Left renal pelvis (tissue), 4 donors: ENCODE data around the gene RDH5. TPM values are rescaled to one million over a fixed set of nuclear protein-coding genes. Genes with fewer than 3 reads are reported as not detected.
"Not testable (repeated sequence)": the region's sequence is repeated elsewhere in the genome, so short reads cannot be mapped to it uniquely, and the experiment has no call there.

Experiments
- DNase-seq, 4 donors: peaks; one replicate each; pipeline ENCODE4 v3.0.0-alpha.2; 2013; ENCODE audit warnings: low read depth in 4 of 4, low spot score in 3 of 4
- polyA plus RNA-seq, 4 donors: library from polyadenylated mRNA; unstranded; fragments of 120-200 nt; gene quantifications; one replicate each; pipeline ENCODE4 v1.2.1, GENCODE V29; 2013; ENCODE audit not compliant: insufficient read length in 4 of 4

RDH5 gene
- polyA plus RNA-seq, 4 donors = 8.4 to 38.2 (median 21.1) TPM

DNA sequence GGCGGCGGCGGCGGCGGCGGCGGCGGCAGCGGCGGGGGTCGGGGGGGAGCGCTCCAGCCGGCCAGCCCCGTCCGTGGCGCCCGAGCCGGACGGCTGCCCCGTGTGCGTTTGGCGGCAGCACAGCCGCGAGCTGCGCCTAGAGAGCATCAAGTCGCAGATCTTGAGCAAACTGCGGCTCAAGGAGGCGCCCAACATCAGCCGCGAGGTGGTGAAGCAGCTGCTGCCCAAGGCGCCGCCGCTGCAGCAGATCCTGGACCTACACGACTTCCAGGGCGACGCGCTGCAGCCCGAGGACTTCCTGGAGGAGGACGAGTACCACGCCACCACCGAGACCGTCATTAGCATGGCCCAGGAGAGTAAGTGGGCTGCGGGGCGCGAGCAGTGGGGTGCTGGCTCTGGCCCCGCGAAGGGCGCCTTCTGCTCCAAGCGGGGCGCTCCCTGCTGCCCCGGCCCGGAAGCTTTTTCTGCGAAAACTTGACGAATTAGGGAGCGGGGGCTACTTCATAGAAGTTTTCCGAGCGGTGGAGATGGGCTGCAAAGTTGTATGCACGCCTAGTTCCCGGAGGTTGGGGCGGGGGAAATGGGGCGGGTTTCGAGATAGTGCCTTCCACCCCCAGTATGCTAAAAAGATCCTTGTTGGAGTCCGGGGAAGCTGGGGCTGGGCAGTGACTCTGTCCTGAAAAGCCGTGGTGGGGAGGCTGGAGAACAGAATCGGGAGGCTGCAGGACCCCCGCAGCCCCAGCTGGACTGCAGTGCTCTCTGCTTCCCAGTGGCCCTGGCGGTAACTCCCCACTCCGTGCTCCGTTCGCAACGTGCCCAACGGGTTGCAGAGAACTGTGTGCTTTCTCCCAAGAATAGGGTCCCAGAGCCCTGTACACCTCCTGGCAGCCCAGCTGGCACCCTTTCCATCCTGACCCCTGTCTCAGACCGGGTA, 23.5 kb downstream of the RDH5 start:
- DNase-seq = no peak

GRCh38 chr12:55744340-55745030, 24.3 kb downstream of the RDH5 start:
- DNase-seq = no peak

GRCh38 chr12:55745361-55746173, 25.4 kb downstream of the RDH5 start:
- DNase-seq = peak in 2 of 4 donors; percentile 73 to 77

DNA sequence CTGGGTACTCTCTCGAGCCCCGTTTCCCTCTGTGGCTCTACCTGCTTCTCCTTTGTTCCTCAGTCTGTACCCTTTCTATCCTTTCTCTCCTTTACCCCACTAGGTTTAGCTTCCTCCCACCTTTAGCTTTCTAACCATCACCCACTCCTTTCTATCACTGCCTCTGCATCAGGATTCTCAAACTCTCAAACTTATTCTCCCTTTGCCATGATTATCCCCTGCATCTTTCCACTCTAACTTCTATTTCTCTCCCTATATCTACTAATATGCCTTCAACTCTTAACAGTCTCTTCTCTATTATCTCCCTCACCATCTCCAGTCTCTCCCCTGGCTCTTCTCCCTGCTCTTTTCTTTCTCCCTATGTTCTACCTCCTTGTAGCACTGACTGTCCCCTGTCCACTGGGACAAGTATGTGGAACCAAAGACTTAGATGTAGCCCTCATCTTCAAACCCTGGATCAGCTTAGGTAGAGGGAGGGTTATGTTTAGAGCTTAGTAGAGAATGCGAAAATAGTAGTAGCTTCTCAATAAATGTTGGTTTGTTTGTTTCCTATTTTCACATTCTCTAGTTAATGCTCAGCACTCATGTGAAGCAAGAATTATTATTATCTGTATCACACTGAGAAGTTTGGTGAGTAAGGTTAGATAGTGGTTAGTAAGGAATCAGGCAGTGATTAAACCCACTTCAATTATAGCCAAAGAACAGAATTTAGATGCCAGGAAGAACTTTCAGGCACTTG, 26.1 kb downstream of the RDH5 start:
- DNase-seq = no peak

DNA sequence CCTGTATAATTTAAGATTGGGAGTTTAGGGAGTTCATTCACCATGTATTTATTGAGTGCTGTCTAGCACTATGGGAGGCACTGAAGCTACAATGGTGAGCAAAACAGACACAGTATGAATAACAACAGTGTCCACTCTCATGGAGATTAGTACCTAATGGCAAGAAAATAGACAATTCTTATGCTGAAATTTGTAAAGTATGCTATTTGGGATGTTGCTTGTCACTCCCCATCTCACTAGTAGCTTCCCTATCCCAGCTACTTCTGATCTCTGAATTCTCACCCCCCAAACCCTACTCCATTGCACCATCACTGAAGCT, 26.7 kb downstream of the RDH5 start:
- DNase-seq = no peak

GRCh38 chr12:55748230-55748993, 28.2 kb downstream of the RDH5 start:
- no peak for DNase-seq

GRCh38 chr12:55755246-55755645, 35.1 kb downstream of the RDH5 start:
- DNase-seq = no peak

DNA sequence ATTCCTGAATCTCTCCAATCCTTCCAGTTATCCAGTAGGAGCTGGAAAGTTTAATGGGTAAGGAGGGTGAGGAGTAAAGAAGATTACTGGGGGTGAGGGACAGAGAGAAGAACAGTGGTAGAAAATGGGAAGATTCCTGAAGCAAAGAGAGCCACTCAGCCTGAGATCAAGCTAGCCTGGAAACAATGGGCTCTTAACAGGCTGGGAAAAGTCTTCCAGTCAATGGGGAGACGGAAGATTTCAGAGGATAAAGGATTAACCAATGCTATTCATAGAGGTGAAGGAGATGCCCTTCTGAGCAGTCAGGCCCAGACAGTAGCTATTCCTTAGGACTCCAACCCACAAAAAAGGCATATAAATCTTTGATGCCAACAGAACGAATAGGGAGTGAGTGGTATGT, 37.5 kb downstream of the RDH5 start:
- DNase-seq = no peak

DNA sequence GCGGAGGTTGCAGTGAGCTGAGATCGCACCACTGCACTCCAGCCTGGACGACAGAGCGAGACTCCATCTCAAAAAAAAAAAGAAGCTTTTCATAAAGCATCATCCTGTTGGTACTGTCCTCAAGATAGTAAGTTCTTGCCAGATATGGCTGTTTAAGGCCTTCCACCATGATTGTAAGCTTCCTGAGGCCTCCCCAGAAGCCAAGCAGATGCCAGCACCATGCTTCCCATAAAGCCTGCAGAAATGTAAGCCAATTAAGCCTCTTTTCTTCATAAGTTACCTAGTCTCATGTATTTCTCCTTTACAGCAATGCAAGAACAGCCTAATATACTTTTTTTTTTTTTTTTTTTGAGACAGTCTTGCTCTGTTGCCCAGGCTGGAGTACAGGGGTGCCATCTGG, 38.4 kb downstream of the RDH5 start:
- DNase-seq = not testable (repeated sequence)

DNA sequence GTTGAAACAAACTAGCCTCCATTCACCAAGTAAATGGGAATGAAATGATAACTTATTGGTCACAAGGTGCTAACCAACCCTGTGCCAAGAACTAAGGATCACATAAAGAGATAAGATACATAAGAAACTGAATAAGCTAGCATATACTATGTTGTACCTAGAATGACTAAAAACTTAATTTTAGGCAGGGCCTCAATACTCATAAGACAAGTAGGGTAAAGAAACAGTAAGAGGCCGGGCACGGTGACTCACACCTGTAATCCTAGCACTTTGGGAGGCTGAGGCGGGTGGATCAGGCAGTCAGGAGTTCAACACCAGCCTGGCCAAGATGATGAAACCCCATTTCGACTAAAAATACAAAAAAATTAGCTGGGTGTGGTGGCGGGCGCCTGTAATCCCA, 40.5 kb downstream of the RDH5 start:
- DNase-seq = no peak

GRCh38 chr12:55762646-55763045, 42.5 kb downstream of the RDH5 start:
- DNase-seq = no peak

DNA sequence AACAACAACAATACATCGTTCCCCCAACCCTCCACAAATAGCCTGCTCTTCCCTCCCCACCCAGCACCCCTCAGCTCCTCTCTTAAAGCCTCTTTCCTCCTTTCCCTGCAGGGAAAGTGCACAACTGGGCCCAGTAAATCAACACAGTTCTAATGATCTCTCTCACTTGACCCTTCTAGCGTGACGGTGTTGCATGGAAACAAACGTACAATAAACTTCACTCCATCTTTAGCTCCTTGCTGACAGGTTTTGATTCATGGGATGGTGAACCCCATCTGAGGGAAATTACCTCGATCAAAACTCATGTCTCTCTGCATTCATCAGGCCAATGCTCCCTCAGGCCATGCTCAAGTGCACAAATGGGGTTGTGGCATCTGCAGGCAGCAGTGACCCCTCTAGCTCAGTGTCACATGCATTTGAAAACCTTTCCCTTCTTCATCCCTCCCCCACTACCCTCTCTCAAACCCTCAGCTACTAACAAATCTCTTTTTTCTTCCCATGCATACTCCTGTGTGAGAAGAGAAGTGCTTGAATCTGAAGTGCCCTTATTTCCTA, 45.6 kb downstream of the RDH5 start:
- DNase-seq = no peak

DNA sequence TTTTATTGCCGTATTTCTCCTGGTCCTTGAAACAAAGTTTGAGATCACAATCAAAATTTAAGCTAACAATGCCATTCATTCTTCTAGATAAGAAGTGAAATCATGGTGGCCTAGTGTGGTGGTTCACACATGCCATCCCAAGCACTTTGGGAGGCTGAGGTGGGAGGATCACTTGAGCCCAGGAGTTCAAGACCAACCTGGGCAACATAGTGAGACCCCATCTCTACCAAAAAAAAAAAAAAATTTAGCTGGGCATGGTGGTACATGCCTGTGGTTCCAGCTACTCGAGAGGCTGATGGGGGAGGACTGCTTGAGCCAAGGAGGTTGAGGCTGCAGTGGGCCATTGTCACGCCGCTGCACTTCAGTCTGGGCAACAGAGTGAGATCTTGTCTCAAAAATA, 47.0 kb downstream of the RDH5 start:
- DNase-seq = no peak

DNA sequence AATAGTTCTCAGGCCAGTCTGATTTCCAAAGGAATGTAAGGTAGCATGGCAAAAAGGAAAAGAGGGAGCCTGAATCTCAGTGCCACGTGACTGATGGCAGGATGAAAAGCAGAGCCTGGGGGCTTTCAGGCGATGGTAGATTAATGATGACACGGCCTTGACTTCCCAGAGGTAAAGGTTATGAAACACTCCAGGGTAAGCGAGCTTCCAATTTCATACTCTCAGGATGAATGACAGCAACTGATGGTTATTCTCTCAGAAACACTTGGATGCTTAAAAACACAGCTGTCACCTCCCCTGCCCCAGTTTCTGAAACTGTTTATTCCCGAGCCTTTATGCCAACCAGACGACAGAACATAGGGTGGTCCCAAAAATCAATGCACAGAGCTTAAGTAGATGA, 51.5 kb downstream of the RDH5 start:
- DNase-seq = no peak

Other genes starting within 250 kb of the RDH5 start
- gene OR6C68, start 228.0 kb upstream of the RDH5 start, polyA plus RNA-seq = not detected
- gene OR6C4, start 170.8 kb upstream of the RDH5 start, polyA plus RNA-seq = not detected
- gene OR2AP1, start 147.9 kb upstream of the RDH5 start, polyA plus RNA-seq = not detected
- gene OR10P1, start 83.5 kb upstream of the RDH5 start, polyA plus RNA-seq = not detected
- 10 to 100 TPM; 21.1 to 46.5 (median 39.0) TPM for gene ITGA7, start 12.5 kb upstream of the RDH5 start, polyA plus RNA-seq
- gene BLOC1S1, start 4.3 kb upstream of the RDH5 start, polyA plus RNA-seq = 100 to 1,000 TPM in 3 of 4 donors, 10 to 100 TPM in 1; 79.4 to 122 (median 114) TPM
- 100 to 1,000 TPM; 617 to 773 (median 715) TPM for gene CD63, start 8.6 kb downstream of the RDH5 start, polyA plus RNA-seq
- 10 to 100 TPM; 21.1 to 26.2 (median 23.8) TPM for gene GDF11, start 22.7 kb downstream of the RDH5 start, polyA plus RNA-seq
- gene SARNP, start 97.3 kb downstream of the RDH5 start, polyA plus RNA-seq = 100 to 1,000 TPM; 101 to 141 (median 116) TPM
- gene ORMDL2, start 97.6 kb downstream of the RDH5 start, polyA plus RNA-seq = 10 to 100 TPM; 17.7 to 35.6 (median 34.0) TPM
- gene DNAJC14, start 109.2 kb downstream of the RDH5 start, polyA plus RNA-seq = 10 to 100 TPM; 31.7 to 43.6 (median 39.2) TPM
- 1 to 10 TPM in 3 of 4 donors, under 1 TPM in 1; 0.99 to 9.0 (median 1.1) TPM for gene MMP19, start 122.5 kb downstream of the RDH5 start, polyA plus RNA-seq
- 10 to 100 TPM; 28.1 to 39.1 (median 35.7) TPM for gene PYM1, start 207.5 kb downstream of the RDH5 start, polyA plus RNA-seq
- 10 to 100 TPM; 18.2 to 28.1 (median 23.5) TPM for gene DGKA, start 210.8 kb downstream of the RDH5 start, polyA plus RNA-seq
- gene PMEL, start 245.6 kb downstream of the RDH5 start, polyA plus RNA-seq = 1 to 10 TPM; 2.0 to 4.2 (median 3.2) TPM
- 10 to 100 TPM; 58.8 to 71.5 (median 66.9) TPM for gene CDK2, start 246.4 kb downstream of the RDH5 start, polyA plus RNA-seq